ENCODE measurements around the gene PLEKHA7. TPM values are rescaled to one million over a fixed set of nuclear protein-coding genes. Genes with fewer than 3 reads are reported as not detected.

PLEKHA7 gene
- polyA plus RNA-seq, 1 donor (not counting 4 experiments of a cell fraction or from before 2014, with no cell fraction given) = 1.4 TPM

DNA sequence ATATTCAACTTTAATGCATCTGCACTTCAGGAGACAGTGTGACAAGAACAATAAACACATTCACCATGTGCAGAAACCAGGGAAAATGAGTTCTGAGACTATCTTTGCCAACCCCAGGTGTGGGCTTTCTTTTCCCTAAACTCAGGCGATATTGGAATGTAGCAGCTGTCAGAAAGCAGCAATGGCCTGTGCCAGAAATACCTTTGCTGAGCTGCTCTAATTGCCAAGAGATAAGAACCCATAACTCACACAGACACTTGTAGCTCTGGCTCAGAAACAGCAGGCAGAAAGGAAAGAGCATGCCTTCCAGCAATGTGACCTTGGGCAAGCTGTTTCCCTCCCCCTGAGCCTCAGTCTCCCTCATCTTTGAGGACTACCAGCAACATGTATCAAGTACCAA lies 77.6 kb downstream of the PLEKHA7 start:
- Histone ChIP-seq H3K27me3 (ENCODE audit: control insufficient read depth, extremely low read depth, insufficient read depth, low read length) (no peaks in the 10 kb centered on the region), H3K9me1 (ENCODE audit: control insufficient read depth, extremely low read depth, insufficient read depth, low read length) (no peaks in the 10 kb centered on the region), H3K9me3 (ENCODE audit: control insufficient read depth, low read depth, low read length) (no peaks in the 10 kb centered on the region), H3K9ac (ENCODE audit: control insufficient read depth, extremely low read depth, insufficient read depth, low read length) (no peak overlapping the region), H3K36me3 (ENCODE audit: control insufficient read depth in 2 of 2, extremely low read depth in 1 of 2, insufficient read depth in 2 of 2, low read length in 2 of 2) (no peaks in the 10 kb centered on the region), H2AFZ (ENCODE audit: control insufficient read depth, low read length) (no peak overlapping the region), H3K4me3 (ENCODE audit: control insufficient read depth in 2 of 3, extremely low read depth in 1 of 3, insufficient read depth in 2 of 3, low read depth in 1 of 3, low read length in 3 of 3) (no peak overlapping the region), H3K27ac (ENCODE audit: control insufficient read depth, insufficient read depth, low read length) (no peak overlapping the region), H4K20me1 (ENCODE audit: control insufficient read depth, extremely low read depth, insufficient read depth, low read length) (no peaks in the 10 kb centered on the region), H3K4me1 (ENCODE audit: control insufficient read depth, extremely low read depth, insufficient read depth, low read length) (no peaks in the 10 kb centered on the region), H3K79me2 (ENCODE audit: control insufficient read depth, insufficient read depth, low read length) (no peaks in the 10 kb centered on the region), H3K4me2 (ENCODE audit: control insufficient read depth, extremely low read depth, insufficient read depth, low read depth, low read length) (no peak overlapping the region)
- dilution Hi-C loops (cut with MboI; ENCODE audit: extremely low pct_ligation_motif_present, low sequenced_read_pairs) = no loop called here
- FAIRE-seq (no peak), DNase-seq (ENCODE audit: low read depth, low spot score) (no peak)
- TF ChIP-seq EZH2 (IDR thresholded peaks at IDR 0.05; ENCODE audit: low read length) = no peak
- TF ChIP-seq CTCF (optimal IDR thresholded peaks at IDR 0.05 in 1 of 3, IDR thresholded peaks at IDR 0.05 in 1 of 3, conservative IDR thresholded peaks at IDR 0.05 in 1 of 3; ENCODE audit: extremely low read depth in 1 of 3, insufficient read depth in 2 of 3, low read length in 3 of 3) = no peak

- no peak overlapping the region for H3K4me2 ChIP-seq (ENCODE audit: control insufficient read depth, extremely low read depth, insufficient read depth, low read depth, low read length)
- H3K4me3 ChIP-seq (ENCODE audit: control insufficient read depth in 2 of 3, extremely low read depth in 1 of 3, insufficient read depth in 2 of 3, low read depth in 1 of 3, low read length in 3 of 3) = no peak overlapping the region
- no peaks in the 10 kb centered on the region for H3K9me3 ChIP-seq (ENCODE audit: control insufficient read depth, low read depth, low read length)
- no peaks in the 10 kb centered on the region for H3K4me1 ChIP-seq (ENCODE audit: control insufficient read depth, extremely low read depth, insufficient read depth, low read length)
- no peaks in the 10 kb centered on the region for H3K27me3 ChIP-seq (ENCODE audit: control insufficient read depth, extremely low read depth, insufficient read depth, low read length)
- no peaks in the 10 kb centered on the region for H3K36me3 ChIP-seq (ENCODE audit: control insufficient read depth in 2 of 2, extremely low read depth in 1 of 2, insufficient read depth in 2 of 2, low read length in 2 of 2)
- H4K20me1 ChIP-seq (ENCODE audit: control insufficient read depth, extremely low read depth, insufficient read depth, low read length) = no peaks in the 10 kb centered on the region
- TF ChIP-seq EZH2 (IDR thresholded peaks at IDR 0.05; ENCODE audit: low read length) (no peak), CTCF (optimal IDR thresholded peaks at IDR 0.05 in 1 of 3, IDR thresholded peaks at IDR 0.05 in 1 of 3, conservative IDR thresholded peaks at IDR 0.05 in 1 of 3; ENCODE audit: extremely low read depth in 1 of 3, insufficient read depth in 2 of 3, low read length in 3 of 3) (peak; percentile 67 to 72 (median 71))
- H2AFZ ChIP-seq (ENCODE audit: control insufficient read depth, low read length) = no peak overlapping the region
- H3K27ac ChIP-seq (ENCODE audit: control insufficient read depth, insufficient read depth, low read length) = no peak overlapping the region
- no peak overlapping the region for H3K9ac ChIP-seq (ENCODE audit: control insufficient read depth, extremely low read depth, insufficient read depth, low read length)
- DNase-seq (ENCODE audit: low read depth, low spot score) = no peak
- dilution Hi-C loops (cut with MboI; ENCODE audit: extremely low pct_ligation_motif_present, low sequenced_read_pairs) = no loop called here
- no peaks in the 10 kb centered on the region for H3K9me1 ChIP-seq (ENCODE audit: control insufficient read depth, extremely low read depth, insufficient read depth, low read length)
- peak; percentile 78 for FAIRE-seq
- H3K79me2 ChIP-seq (ENCODE audit: control insufficient read depth, insufficient read depth, low read length) = no peaks in the 10 kb centered on the region
Observed at GRCh38 chr11:16935518-16936302, 78.5 kb downstream of the PLEKHA7 start.

Measured in keratinocyte (primary cell).